Measurements from ENCODE around the gene ARL10.
A peak's percentile ranks its signal among the peaks of the same experiment; 100 is the strongest.

ARL10 gene

DNA sequence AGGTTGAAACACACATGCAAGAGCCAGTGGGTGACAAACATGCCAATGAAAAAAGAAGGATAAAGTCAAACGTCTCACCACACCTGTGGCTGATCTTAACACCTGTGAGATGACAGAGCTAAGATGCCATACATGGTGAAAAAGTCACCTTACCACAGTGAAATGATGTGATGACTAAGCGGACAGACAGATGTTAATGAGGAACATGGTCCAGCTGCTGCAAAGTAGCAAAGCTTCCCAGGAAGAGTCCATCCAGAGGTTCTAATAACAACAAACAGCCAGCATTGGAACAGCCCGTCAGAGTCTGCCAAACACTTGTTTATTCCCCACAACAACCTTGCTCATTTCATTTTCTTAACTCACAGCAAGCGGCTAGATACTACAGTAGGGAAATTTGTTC, 5.6 kb upstream of the ARL10 start:
- TF ChIP-seq Cebpa-rat (IDR thresholded peaks at IDR 0.05) = no peak
- peaks cover 0 to 8% (median 1%) of the 10 kb centered on the region in 11 experiments; a peak in 11 of 22 replicates for H3K27me3 ChIP-seq
- H3K36me3 ChIP-seq = peaks cover 46 to 53% (median 48%) of the 10 kb centered on the region in 11 experiments
- no peaks in the 10 kb centered on the region for H3K9me3 ChIP-seq (replicated peaks in 1 of 11)
- H3K27ac ChIP-seq = no peak overlapping the region
- H3K4me3 ChIP-seq = peak overlapping the region in 3 of 10 experiments; percentile 5 to 99 (median 97); a peak in 4 of 20 replicates
- peaks cover 29 to 44% (median 39%) of the 10 kb centered on the region in 10 experiments for H3K4me1 ChIP-seq
- H3K4me2 ChIP-seq = peak overlapping the region; percentile 83 to 96 (median 86)
- H3K9ac ChIP-seq = peak overlapping the region in 2 of 11 experiments; percentile 3 to 94; a peak in 3 of 22 replicates
- peaks cover 39 to 68% (median 58%) of the 10 kb centered on the region in 11 experiments; a peak in 21 of 22 replicates for H4K20me1 ChIP-seq

DNA sequence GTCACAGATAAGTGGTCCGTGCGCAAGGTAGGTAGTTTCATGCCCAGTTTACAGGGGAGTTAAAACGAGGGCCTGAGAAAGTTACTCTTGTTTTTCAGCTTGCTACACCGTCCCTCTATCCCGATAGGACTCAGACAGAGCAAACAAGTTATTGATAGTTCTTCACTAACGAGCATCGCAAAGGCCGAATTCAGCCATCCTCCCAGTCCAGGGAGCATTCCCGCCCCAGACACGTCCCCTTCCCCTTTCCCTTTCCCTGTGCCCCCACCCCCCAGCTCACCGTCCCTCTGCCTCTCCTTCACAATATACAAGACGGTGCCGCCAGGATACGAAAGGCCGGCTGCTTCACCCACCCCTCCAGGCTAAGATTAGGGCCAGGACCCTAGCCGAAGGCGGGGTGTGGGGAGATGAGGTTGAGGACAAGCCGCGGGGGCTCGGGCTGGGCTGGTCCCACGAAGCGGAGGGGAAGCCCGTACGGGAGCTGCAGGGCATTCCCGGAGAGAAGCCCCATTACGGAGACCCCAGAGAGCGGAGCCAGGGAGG, 4.3 kb upstream of the ARL10 start:
- Histone ChIP-seq H4K20me1 (peaks cover 26 to 54% (median 45%) of the 10 kb centered on the region in 11 experiments; a peak in 20 of 22 replicates), H3K36me3 (peaks cover 33 to 40% (median 35%) of the 10 kb centered on the region in 11 experiments), H3K9ac (peak overlapping the region; percentile 84 to 96 (median 92)), H3K27ac (peak overlapping the region; percentile 75 to 88 (median 84)), H3K9me3 (replicated peaks in 1 of 11) (no peaks in the 10 kb centered on the region), H3K4me2 (peak overlapping the region; percentile 83 to 96 (median 86)), H3K27me3 (peaks cover 7 to 21% (median 14%) of the 10 kb centered on the region in 11 experiments; a peak in 21 of 22 replicates), H3K4me1 (peaks cover 34 to 55% (median 49%) of the 10 kb centered on the region in 10 experiments), H3K4me3 (peak overlapping the region; percentile 80 to 100 (median 92))
- no peak for TF ChIP-seq Cebpa-rat (IDR thresholded peaks at IDR 0.05)

DNA sequence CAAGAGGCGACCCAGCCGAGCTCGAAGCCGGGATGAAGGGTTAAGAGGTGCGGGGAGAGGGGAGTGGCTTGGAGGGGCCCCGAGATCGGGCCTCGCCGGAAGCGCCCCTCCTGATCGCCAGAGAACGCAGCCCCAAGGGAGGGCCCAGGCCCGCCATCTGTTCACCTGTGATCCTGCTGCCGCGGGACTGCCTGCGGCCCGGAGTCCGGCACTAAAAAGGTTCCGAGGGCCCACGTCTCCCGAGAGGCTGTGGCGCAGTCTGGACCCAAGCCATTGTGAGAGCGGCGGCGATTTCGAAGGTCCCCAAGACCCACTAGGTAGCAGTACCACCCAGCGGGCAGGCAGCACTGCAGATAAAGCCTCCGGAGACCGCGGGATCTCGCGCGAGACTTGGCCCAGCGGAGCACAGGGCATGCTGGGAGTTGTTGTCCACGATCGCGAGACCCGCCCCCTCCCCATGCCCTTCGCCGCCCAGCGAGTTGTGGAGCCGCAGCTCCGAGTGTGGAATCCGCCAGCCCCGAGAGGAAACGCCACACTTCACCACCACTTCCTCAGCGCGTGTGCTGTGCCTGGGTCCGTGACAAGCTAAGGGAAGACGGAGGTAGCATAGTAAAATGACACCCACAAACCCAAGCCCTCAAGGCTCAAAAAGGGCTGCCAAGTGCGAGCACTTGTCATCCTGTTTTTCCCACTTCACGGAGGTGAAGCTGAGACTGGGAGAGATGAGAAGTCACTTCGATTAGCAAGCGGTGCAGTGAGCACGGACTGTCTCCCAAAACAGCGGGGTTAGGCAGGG, 3.7 kb upstream of the ARL10 start, which contains the start of gene KIAA1191:
Gene KIAA1191 (minus strand): TSS at position 328 of the 796 bp plus-strand sequence. CDS start 2,256 bp downstream, outside the sequence.
- no peak for TF ChIP-seq Cebpa-rat (IDR thresholded peaks at IDR 0.05)
- H3K9ac ChIP-seq = peak within 1 kb of the TSS; percentile 84 to 96 (median 92)
- peaks cover 41 to 62% (median 56%) of the 10 kb centered on the region in 10 experiments for H3K4me1 ChIP-seq
- peak within 1 kb of the TSS; percentile 80 to 100 (median 92) for H3K4me3 ChIP-seq
- no peaks in the 10 kb centered on the region for H3K9me3 ChIP-seq (replicated peaks in 1 of 11)
- peaks cover 10 to 27% (median 21%) of the 10 kb centered on the region in 11 experiments; a peak in 21 of 22 replicates for H3K27me3 ChIP-seq
- peak within 1 kb of the TSS; percentile 83 to 97 (median 86) for H3K4me2 ChIP-seq
- peaks cover 19 to 49% (median 39%) of the 10 kb centered on the region in 11 experiments; a peak in 20 of 22 replicates for H4K20me1 ChIP-seq
- H3K27ac ChIP-seq = peak within 1 kb of the TSS; percentile 75 to 88 (median 84)
- H3K36me3 ChIP-seq = peaks cover 26 to 33% (median 28%) of the 10 kb centered on the region in 11 experiments; a peak in 21 of 22 replicates

DNA sequence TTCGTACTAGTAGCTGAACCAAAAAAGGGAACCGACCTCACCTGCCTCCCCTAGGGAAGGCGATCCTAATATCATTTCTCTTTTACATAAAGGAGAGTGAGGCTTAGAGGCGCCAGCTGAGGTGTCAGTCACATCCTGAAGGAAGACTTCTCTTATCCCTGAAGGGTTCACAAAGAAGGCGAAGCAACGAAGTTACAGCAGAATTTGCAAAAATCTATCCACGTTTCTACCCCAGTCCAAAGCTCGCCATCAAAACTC, 3.1 kb upstream of the ARL10 start:
- peaks cover 10 to 33% (median 24%) of the 10 kb centered on the region in 11 experiments; a peak in 21 of 22 replicates for H3K27me3 ChIP-seq
- H3K36me3 ChIP-seq = peaks cover 21 to 28% (median 23%) of the 10 kb centered on the region in 11 experiments; a peak in 21 of 22 replicates
- peak overlapping the region; percentile 83 to 97 (median 86) for H3K4me2 ChIP-seq
- H3K9ac ChIP-seq = peak overlapping the region; percentile 84 to 96 (median 92)
- H3K4me1 ChIP-seq = peaks cover 46 to 67% (median 61%) of the 10 kb centered on the region in 10 experiments
- H4K20me1 ChIP-seq = peaks cover 14 to 44% (median 33%) of the 10 kb centered on the region in 11 experiments; a peak in 20 of 22 replicates
- peak overlapping the region; percentile 80 to 100 (median 92) for H3K4me3 ChIP-seq
- no peak for TF ChIP-seq Cebpa-rat (IDR thresholded peaks at IDR 0.05)
- peak overlapping the region; percentile 25 to 88 (median 79); a peak in 21 of 22 replicates for H3K27ac ChIP-seq
- H3K9me3 ChIP-seq (replicated peaks in 1 of 11) = no peaks in the 10 kb centered on the region

DNA sequence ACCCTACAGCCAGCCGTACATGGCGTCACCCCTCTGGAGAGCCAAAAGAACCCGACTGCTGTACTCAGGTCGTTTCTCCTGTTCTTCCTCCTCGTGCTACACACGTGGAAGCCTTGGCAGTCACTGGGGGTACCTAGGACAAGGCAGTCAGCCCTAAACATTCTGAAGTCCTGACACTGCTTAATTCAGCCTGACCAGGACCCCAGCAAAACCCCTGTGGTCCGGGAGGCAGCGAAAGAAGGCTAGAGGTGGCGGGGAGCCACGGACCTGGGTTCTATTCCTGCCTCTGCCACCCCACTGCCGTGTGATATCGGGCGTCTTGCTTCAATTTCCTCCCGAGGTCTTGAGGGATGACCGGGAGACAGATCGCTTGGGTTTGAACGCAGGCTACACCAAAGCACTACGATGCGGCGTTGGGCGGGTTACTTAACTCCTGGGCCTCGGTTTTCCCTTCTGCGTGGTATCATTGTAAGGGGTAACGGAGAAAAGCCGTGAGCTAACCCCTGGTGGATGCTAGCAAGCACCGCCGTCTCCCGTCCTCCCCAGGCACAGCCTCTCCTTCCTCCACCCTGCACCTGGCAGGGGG, 429 bp upstream of the ARL10 start:
- Histone ChIP-seq H4K20me1 (peaks cover under 1 to 28% (median 11%) of the 10 kb centered on the region in 11 experiments; a peak in 19 of 22 replicates), H3K27me3 (peaks cover 10 to 37% (median 24%) of the 10 kb centered on the region in 11 experiments; a peak in 21 of 22 replicates), H3K4me1 (peaks cover 40 to 67% (median 57%) of the 10 kb centered on the region in 10 experiments), H3K9ac (peak overlapping the region; percentile 72 to 88 (median 82)), H3K36me3 (peaks cover 0 to 25% (median 19%) of the 10 kb centered on the region in 11 experiments; a peak in 14 of 22 replicates), H3K4me2 (peak overlapping the region; percentile 89 to 100 (median 97)), H3K27ac (peak overlapping the region; percentile 42 to 84 (median 76); a peak in 20 of 22 replicates), H3K9me3 (replicated peaks in 1 of 11) (no peaks in the 10 kb centered on the region), H3K4me3 (peak overlapping the region; percentile 70 to 86 (median 81))
- TF ChIP-seq Cebpa-rat (IDR thresholded peaks at IDR 0.05) = no peak

DNA sequence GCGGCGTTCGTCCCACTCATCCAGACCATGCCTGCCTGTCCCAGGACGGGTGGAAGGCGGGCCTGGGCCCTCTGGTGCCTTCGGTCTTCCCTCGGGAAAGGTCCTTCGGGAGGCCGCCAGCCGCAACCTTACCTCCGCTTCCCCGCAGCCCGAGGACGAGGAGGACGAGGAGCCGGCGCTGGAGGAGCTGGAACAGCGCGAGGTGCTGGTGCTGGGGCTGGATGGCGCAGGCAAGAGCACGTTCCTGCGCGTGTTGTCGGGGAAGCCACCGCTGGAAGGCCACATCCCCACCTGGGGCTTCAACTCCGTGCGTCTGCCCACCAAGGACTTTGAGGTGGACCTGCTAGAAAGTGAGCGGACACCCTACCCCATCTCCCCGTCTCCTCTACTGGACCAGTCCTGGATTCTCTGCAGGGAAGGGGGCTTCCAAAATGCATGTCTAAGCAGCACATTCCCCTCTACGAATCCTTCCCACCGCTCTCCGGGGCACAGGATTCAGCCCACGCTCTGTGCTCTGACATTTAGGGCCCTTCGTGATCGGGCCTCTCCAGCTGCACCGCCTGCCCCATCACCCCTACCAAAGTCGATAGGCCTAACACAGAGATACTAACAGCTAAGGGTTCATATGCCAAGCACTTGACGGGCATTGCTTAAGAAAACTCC, 1.1 kb downstream of the ARL10 start:
- Histone ChIP-seq H3K27ac (peak overlapping the region; percentile 42 to 84 (median 76); a peak in 17 of 22 replicates), H3K4me3 (peak overlapping the region; percentile 70 to 86 (median 81)), H3K9ac (peak overlapping the region; percentile 72 to 88 (median 82)), H3K27me3 (peaks cover 10 to 37% (median 24%) of the 10 kb centered on the region in 11 experiments; a peak in 21 of 22 replicates), H3K9me3 (replicated peaks in 1 of 11) (no peaks in the 10 kb centered on the region), H3K36me3 (peaks cover 0 to 38% (median 23%) of the 10 kb centered on the region in 11 experiments; a peak in 14 of 22 replicates), H3K4me2 (peak overlapping the region; percentile 89 to 100 (median 97)), H3K4me1 (peaks cover 32 to 58% (median 50%) of the 10 kb centered on the region in 10 experiments), H4K20me1 (peaks cover 0 to 14% (median 0%) of the 10 kb centered on the region in 11 experiments; a peak in 3 of 22 replicates)
- no peak for TF ChIP-seq Cebpa-rat (IDR thresholded peaks at IDR 0.05)

DNA sequence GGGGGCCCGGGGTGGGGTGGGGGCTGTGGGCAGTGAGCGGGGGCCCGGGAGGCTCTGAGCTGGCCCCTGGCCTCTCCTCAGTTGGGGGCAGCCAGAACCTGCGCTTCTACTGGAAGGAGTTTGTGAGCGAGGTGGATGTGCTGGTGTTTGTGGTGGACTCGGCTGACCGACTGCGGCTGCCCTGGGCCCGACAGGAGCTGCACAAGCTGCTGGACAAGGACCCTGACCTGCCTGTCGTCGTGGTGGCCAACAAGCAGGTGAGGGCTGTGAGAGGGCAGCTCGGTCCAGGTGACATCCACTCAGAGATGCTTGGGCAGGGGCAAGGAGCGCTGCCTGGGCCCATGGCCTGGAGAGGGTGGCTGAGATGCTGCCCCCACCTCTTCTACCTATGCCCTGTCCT, 3.4 kb downstream of the ARL10 start:
- H3K4me3 ChIP-seq = no peak overlapping the region
- H3K4me2 ChIP-seq = no peak overlapping the region
- H3K4me1 ChIP-seq = peaks cover 29 to 50% (median 42%) of the 10 kb centered on the region in 10 experiments
- H3K9ac ChIP-seq = no peak overlapping the region
- H3K9me3 ChIP-seq (replicated peaks in 1 of 11) = no peaks in the 10 kb centered on the region
- peaks cover 10 to 37% (median 24%) of the 10 kb centered on the region in 11 experiments; a peak in 21 of 22 replicates for H3K27me3 ChIP-seq
- peaks cover 0 to 52% (median 32%) of the 10 kb centered on the region in 11 experiments; a peak in 16 of 22 replicates for H3K36me3 ChIP-seq
- no peak for TF ChIP-seq Cebpa-rat (IDR thresholded peaks at IDR 0.05)
- H4K20me1 ChIP-seq = peaks cover 0 to 18% (median 0%) of the 10 kb centered on the region in 11 experiments; a peak in 1 of 22 replicates
- H3K27ac ChIP-seq = no peak overlapping the region

Measured in BLaER1 treated with 17β-estradiol and CSF1 and Interleukin-3, amounts not matched to agents 10 nM and 100 nM (cell line).